VCaP (cell line): ENCODE data around the gene PELI1.
A peak's percentile ranks its signal among the peaks of the same experiment; 100 is the strongest.

Experiments used
- H3K27ac ChIP-seq: fragments of 450-650 bp; 2 replicates; pipeline ENCODE4 v1.5.1; 2017
- CTCF ChIP-seq: fragments of 450-650 bp; conservative IDR thresholded peaks from 2 replicates; pipeline ENCODE4 v1.5.1; 2017; ENCODE audit warnings: mild to moderate bottlenecking, moderate library complexity

PELI1 gene

DNA sequence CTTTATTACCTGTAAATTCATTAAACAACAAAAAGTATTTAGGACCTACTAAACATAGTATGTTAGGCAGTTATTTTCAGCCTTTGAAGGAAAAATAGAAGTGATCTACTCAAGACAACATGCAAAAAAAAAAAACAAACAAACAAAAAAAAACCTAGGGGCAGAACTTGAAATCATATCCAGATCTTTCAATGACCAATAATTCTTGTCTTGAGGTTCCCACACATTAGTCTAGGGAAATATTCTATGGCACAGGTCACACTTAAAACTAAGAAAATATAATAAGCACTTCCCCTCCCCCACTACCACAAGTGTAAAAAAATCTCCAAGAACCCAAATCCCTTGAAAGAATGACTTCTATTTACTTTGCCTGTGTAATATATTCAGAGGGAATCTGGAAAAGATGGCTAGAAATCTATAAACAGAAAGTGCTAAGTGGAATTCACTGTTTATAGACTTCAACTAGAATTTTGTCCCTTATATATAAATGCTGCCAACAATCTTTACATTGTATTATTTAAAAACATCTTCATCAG lies 3.5 kb downstream of the PELI1 start:
- no peak for TF ChIP-seq CTCF
- H3K27ac ChIP-seq = no peak overlapping the region

- H3K27ac ChIP-seq = no peak overlapping the region
- no peak for TF ChIP-seq CTCF
Observed at GRCh38 chr2:64139956-64140355, 4.3 kb downstream of the PELI1 start.

GRCh38 chr2:64137996-64138395 lies 6.2 kb downstream of the PELI1 start:
- TF ChIP-seq CTCF = no peak
- 0 out of 2 replicates have a peak overlapping the region, but pooled peaks have one; percentile 1 for H3K27ac ChIP-seq

- 0 out of 2 replicates have a peak overlapping the region, but pooled peaks have one; percentile 1 for H3K27ac ChIP-seq
- TF ChIP-seq CTCF = no peak
Observed at GRCh38 chr2:64137567-64137966, 6.7 kb downstream of the PELI1 start.

GRCh38 chr2:64135421-64135820 lies 8.8 kb downstream of the PELI1 start:
- no peak for TF ChIP-seq CTCF
- H3K27ac ChIP-seq = no peak overlapping the region

GRCh38 chr2:64134813-64135212 lies 9.4 kb downstream of the PELI1 start:
- no peak overlapping the region for H3K27ac ChIP-seq
- no peak for TF ChIP-seq CTCF

GRCh38 chr2:64133828-64134227 lies 10.4 kb downstream of the PELI1 start:
- no peak for TF ChIP-seq CTCF
- H3K27ac ChIP-seq = no peak overlapping the region
